ENCODE results near the gene KIAA1328. TPM values are rescaled to one million over a fixed set of nuclear protein-coding genes. Genes with fewer than 3 reads are reported as not detected.

KIAA1328 gene
- total and polyA plus RNA-seq, 8 donors: 1.9 to 21.7 (median 10.7) TPM

DNA sequence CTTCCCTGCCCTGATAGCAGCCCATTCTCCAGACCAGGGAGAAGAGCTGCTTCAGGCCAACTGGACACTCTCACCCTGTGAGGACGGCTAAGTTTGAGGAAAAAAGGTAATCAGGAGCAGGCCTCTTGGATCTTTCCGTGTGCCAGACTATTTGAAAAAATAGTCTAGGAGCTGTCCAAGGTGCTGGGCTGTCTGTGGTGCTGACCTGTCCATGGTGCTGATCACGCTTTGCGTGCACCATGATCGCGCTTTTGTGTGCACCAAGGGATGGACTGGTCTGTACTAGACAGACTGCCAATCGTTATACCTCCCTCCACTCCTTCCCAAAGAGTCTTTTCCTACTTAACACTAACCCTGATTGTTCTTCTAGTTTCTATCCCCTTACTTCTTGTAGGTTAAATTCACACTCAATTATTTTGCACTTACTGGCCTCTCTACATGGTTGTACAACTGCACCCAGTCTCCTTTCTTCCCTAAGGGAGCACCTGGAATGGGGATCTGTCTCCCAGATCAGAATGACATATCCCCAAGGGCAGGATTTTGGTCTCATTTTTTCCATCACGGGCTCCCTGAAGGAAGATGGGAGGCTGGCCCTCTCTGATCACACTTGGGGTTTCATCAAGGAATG, 441.2 kb downstream of the KIAA1328 start:
- H3K27me3 ChIP-seq: peaks cover 7 to 60% (median 31%) of the 10 kb centered on the region in 3 donors
- peak; percentile 50 to 87 for DNase-seq
- no peak for TF ChIP-seq POLR2AphosphoS5 (IDR thresholded peaks at IDR 0.05)
- no peak for TF ChIP-seq POLR2A (IDR thresholded peaks at IDR 0.05)
- TF ChIP-seq EP300 (IDR thresholded peaks at IDR 0.05): no peak
- TF ChIP-seq, protein P1, sequence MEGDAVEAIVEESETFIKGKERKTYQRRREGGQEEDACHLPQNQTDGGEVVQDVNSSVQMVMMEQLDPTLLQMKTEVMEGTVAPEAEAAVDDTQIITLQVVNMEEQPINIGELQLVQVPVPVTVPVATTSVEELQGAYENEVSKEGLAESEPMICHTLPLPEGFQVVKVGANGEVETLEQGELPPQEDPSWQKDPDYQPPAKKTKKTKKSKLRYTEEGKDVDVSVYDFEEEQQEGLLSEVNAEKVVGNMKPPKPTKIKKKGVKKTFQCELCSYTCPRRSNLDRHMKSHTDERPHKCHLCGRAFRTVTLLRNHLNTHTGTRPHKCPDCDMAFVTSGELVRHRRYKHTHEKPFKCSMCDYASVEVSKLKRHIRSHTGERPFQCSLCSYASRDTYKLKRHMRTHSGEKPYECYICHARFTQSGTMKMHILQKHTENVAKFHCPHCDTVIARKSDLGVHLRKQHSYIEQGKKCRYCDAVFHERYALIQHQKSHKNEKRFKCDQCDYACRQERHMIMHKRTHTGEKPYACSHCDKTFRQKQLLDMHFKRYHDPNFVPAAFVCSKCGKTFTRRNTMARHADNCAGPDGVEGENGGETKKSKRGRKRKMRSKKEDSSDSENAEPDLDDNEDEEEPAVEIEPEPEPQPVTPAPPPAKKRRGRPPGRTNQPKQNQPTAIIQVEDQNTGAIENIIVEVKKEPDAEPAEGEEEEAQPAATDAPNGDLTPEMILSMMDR (IDR thresholded peaks at IDR 0.05): no peak
- intact Hi-C loops (cut with DNase I; ENCODE audit: low total_unique reads): no loop called here
- H3K4me3 ChIP-seq: no peak overlapping the region
- peaks cover 0 to 9% (median 0%) of the 10 kb centered on the region in 4 donors for H3K9me3 ChIP-seq
- H3K27ac ChIP-seq: no peak overlapping the region
- WGBS, 5 donors: 20 to 31% (median 22%) methylated on average over 8 of the region's 8 CpGs
- H3K36me3 ChIP-seq: no peaks in the 10 kb centered on the region
- H3K4me1 ChIP-seq: peaks cover 0 to 6% (median 3%) of the 10 kb centered on the region in 4 donors

DNA sequence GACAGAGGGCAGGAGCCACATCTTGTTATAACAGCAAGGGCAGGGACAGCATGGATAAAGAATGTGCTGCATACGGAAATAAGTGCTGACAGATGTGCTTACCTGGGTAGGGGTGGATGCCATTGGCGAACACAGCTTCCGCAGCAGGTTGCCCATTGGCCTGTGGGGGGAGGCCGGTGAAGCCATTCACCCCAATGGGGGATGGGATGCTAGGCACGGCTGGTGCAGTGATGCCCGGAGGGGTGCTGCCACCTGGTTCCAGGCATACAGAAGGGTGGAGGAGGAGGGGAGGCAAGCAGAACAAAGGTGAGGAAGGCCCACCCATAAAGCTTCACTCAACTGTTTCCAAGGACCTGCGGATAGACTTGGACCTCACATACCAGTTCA, 441.7 kb downstream of the KIAA1328 start:
- intact Hi-C loops (cut with DNase I; ENCODE audit: low total_unique reads): no loop called here
- Histone ChIP-seq H3K36me3 (no peaks in the 10 kb centered on the region), H3K4me3 (no peak overlapping the region), H3K27ac (no peak overlapping the region), H3K4me1 (peaks cover 0 to 6% (median 3%) of the 10 kb centered on the region in 4 donors), H3K9me3 (peaks cover 0 to 9% (median 0%) of the 10 kb centered on the region in 4 donors), H3K27me3 (peaks cover 7 to 61% (median 36%) of the 10 kb centered on the region in 3 donors)
- 80 to 90% (median 81%) methylated on average over 6 to 7 of the region's 7 CpGs for WGBS, 5 donors
- DNase-seq: no peak
- TF ChIP-seq, protein P1 (IDR thresholded peaks at IDR 0.05): no peak
- no peak for TF ChIP-seq EP300 (IDR thresholded peaks at IDR 0.05)
- no peak for TF ChIP-seq POLR2AphosphoS5 (IDR thresholded peaks at IDR 0.05)
- TF ChIP-seq POLR2A (IDR thresholded peaks at IDR 0.05): no peak

DNA sequence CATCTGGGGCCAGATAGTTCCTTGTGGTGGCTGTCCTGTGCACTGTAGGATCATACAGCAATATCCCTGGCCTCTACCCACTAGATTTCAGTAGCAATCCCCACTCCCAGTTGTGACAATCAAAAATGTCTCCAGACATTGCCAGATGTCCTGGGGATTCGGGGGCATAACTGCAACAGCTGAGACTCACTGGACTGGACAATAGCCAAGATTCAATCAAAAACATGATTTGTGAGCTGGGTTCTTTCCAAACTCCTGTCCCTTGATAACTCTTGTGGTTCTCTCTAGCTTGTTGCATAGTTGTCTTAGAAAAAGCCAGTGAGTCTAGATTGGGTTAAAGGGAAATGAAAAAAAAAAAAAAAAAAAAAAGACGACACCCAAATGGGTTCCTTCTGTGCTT, 443.3 kb downstream of the KIAA1328 start:
- intact Hi-C loops (cut with DNase I; ENCODE audit: low total_unique reads): no loop called here

DNA sequence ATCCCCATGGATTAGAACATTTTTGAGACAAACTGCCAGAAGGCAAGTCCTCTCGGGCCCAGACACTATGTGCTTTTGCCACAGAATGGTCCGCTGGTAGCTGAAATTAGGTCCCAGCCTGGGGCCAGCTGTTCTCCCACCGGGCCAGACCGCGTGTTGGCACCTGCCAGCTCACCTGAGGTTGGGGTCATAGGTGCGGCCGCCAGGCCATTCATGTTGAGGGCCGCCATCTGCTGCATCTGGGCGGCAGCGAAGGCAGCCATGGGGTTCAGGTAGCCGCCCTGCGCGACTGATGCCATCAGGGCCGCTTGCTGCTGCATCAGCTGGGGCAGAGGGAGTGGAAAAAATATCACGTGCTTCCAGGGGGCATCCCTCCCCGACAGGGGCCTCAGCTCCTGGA, 443.9 kb downstream of the KIAA1328 start:
- WGBS, 5 donors: 80 to 93% (median 86%) methylated on average over 10 to 16 of the region's 16 CpGs
- H3K4me3 ChIP-seq: no peak overlapping the region
- no peaks in the 10 kb centered on the region for H3K36me3 ChIP-seq
- TF ChIP-seq POLR2AphosphoS5 (IDR thresholded peaks at IDR 0.05) (no peak), EP300 (IDR thresholded peaks at IDR 0.05) (no peak)
- TF ChIP-seq, protein P1 (IDR thresholded peaks at IDR 0.05): no peak
- no peak for DNase-seq
- intact Hi-C loops (cut with DNase I; ENCODE audit: low total_unique reads): no loop called here
- no peak overlapping the region for H3K27ac ChIP-seq
- H3K27me3 ChIP-seq: peaks cover 7 to 63% (median 29%) of the 10 kb centered on the region in 3 donors
- H3K4me1 ChIP-seq: peaks cover 0 to 6% (median 3%) of the 10 kb centered on the region in 4 donors
- peaks cover 0 to 9% (median 0%) of the 10 kb centered on the region in 4 donors for H3K9me3 ChIP-seq

More for the DNA sequence above, 443.3 kb downstream of the KIAA1328 start:
- no peaks in the 10 kb centered on the region for H3K36me3 ChIP-seq
- peaks cover 0 to 6% (median 3%) of the 10 kb centered on the region in 4 donors for H3K4me1 ChIP-seq
- no peak for DNase-seq
- 44 to 63% (median 55%) methylated on average over 2 of the region's 2 CpGs for WGBS, 5 donors
- peaks cover 7 to 63% (median 29%) of the 10 kb centered on the region in 3 donors for H3K27me3 ChIP-seq
- TF ChIP-seq, protein P1 (IDR thresholded peaks at IDR 0.05): no peak
- no peak for TF ChIP-seq EP300 (IDR thresholded peaks at IDR 0.05)
- TF ChIP-seq POLR2AphosphoS5 (IDR thresholded peaks at IDR 0.05): no peak
- no peak for TF ChIP-seq POLR2A (IDR thresholded peaks at IDR 0.05)
- H3K9me3 ChIP-seq: peaks cover 0 to 9% (median 0%) of the 10 kb centered on the region in 4 donors
- H3K4me3 ChIP-seq: no peak overlapping the region
- no peak overlapping the region for H3K27ac ChIP-seq

Data from stomach (tissue), 9 donors.